ENCODE data around the gene SPR. TPM values are rescaled to one million over a fixed set of nuclear protein-coding genes. Genes with fewer than 3 reads are reported as not detected.
"Not testable (repeated sequence)": the region's sequence is repeated elsewhere in the genome, so short reads cannot be mapped to it uniquely, and the experiment has no call there.

Gene SPR
- total and polyA plus RNA-seq, 3 experiments from 2014 or later, result 0.14 to 9.3 (median 8.8) TPM

DNA sequence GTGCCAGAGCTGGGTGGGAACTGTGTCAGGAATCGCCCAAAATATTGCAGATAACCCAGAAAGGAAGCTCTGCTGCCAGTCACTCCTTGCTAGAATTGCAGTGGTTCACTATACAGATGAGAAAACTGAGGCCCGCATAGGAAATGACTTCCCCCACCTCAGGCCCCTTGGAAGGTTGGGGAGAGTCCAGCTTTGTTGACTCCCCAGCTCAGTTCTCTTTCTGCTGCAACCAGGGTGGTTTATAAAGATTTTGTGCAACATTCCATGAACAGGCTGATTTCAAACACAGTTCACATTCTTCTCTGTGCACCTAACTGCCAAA, 11.3 kb downstream of the SPR start:
- Mint-ChIP-seq H3K4me3 (no peak overlapping the region), H3K9me3 (no peaks in the 10 kb centered on the region), H3K27ac (no peak overlapping the region), H3K27me3 (peaks cover 45 to 87% of the 10 kb centered on the region in 2 donors), H3K4me1 (peaks cover 0 to 7% (median 4%) of the 10 kb centered on the region in 3 donors), H3K36me3 (no peaks in the 10 kb centered on the region)
- H3K36me3 ChIP-seq (ENCODE audit: insufficient read depth, low read length), result no peaks in the 10 kb centered on the region
- H3K27ac ChIP-seq (ENCODE audit: low read depth, low read length), result no peak overlapping the region
- no peaks in the 10 kb centered on the region for H3K4me1 ChIP-seq (ENCODE audit: insufficient read depth, low read length)
- H3K9me3 ChIP-seq (ENCODE audit: low read length), result no peaks in the 10 kb centered on the region
- DNase-seq, result no peak
- ChIA-PET CTCF (interaction anchor here (1.5 to 3.4 kb wide), 2 partner anchors 11 to 36 kb away, joined by 4 to 13 read pairs; partner anchors contain the start of gene SPR), POLR2A (no interaction called here)
- H3K27me3 ChIP-seq (ENCODE audit: insufficient read depth, low read length, poor library complexity, severe bottlenecking), result peaks cover 4% of the 10 kb centered on the region
- no peak overlapping the region for H3K4me3 ChIP-seq (ENCODE audit: low read length)

DNA sequence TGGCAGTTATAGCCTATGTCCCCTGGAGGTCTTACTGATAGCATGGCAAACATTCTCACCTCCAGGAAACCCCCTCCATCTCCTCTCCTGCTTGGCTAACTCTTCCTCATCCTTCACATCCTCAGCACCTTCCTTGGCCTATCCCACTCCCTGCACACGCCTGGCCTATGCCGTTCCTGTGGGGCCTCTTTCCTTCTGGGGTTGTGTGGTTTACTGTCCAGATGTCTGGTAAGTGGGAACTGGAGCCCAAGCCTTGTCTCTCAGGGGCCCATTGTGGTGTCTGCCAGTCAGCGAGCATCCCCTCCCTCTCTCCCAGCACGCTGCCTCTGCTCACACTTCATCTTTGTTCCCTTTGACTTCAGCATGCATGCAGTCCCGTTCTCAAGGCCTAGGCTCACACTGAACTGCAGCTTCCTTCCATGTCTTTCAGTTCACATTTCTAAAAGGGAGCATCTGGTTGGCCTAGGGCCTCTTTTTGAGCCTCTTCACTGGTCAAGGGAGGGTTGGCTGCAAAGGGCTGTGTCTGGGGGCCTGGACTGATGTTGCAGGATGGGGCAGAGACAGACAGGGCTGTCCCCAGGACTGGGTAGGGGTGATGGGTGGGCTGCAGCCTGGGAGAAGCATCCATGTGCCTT, 13.1 kb downstream of the SPR start:
- Histone ChIP-seq H3K4me3 (ENCODE audit: low read length) (no peak overlapping the region), H3K4me1 (ENCODE audit: insufficient read depth, low read length) (no peaks in the 10 kb centered on the region), H3K9me3 (ENCODE audit: low read length) (no peaks in the 10 kb centered on the region), H3K36me3 (ENCODE audit: insufficient read depth, low read length) (no peaks in the 10 kb centered on the region), H3K27me3 (ENCODE audit: insufficient read depth, low read length, poor library complexity, severe bottlenecking) (peaks cover 2% of the 10 kb centered on the region), H3K27ac (ENCODE audit: low read depth, low read length) (no peak overlapping the region)
- no peaks in the 10 kb centered on the region for H3K9me3 Mint-ChIP-seq
- peaks cover 44 to 80% of the 10 kb centered on the region in 2 donors for H3K27me3 Mint-ChIP-seq
- POLR2A ChIA-PET, result no interaction called here
- CTCF ChIA-PET, result interaction anchor here (1.2 kb wide), 1 partner anchor 277 kb away, joined by 3 read pairs; no protein-coding TSS in a partner anchor
- H3K27ac Mint-ChIP-seq, result no peak overlapping the region
- DNase-seq, result no peak
- H3K36me3 Mint-ChIP-seq, result no peaks in the 10 kb centered on the region
- H3K4me3 Mint-ChIP-seq, result no peak overlapping the region
- H3K4me1 Mint-ChIP-seq, result peaks cover 0 to 5% (median 3%) of the 10 kb centered on the region in 3 donors

DNA sequence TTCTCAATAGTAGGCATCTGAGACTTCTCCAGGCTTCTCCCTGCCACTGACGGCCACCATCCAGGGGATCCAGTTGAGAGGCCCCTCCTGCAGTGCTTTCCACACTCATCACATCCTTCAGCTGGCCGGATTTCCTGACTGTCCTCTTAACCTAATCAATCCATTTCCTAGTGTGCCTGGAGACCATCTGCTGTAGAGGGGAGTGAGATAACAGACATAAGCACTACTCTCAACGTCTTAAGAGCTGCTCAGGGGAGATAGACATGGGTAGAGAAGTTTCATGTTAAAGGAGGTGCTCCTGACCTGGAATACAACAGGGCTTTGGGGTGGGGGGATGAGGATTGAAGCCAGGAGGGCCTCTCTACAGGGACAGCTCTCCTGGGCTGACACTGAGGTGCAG, 14.2 kb downstream of the SPR start:
- H3K27me3 Mint-ChIP-seq, result peaks cover 42 to 80% of the 10 kb centered on the region in 2 donors
- Histone ChIP-seq H3K4me3 (ENCODE audit: low read length) (no peak overlapping the region), H3K27me3 (ENCODE audit: insufficient read depth, low read length, poor library complexity, severe bottlenecking) (no peaks in the 10 kb centered on the region), H3K36me3 (ENCODE audit: insufficient read depth, low read length) (no peaks in the 10 kb centered on the region), H3K9me3 (ENCODE audit: low read length) (no peaks in the 10 kb centered on the region), H3K27ac (ENCODE audit: low read depth, low read length) (no peak overlapping the region), H3K4me1 (ENCODE audit: insufficient read depth, low read length) (no peaks in the 10 kb centered on the region)
- POLR2A ChIA-PET, result no interaction called here
- CTCF ChIA-PET, result interaction anchor here (1.2 to 1.7 kb wide), 3 partner anchors 9 to 276 kb away, joined by 3 to 4 read pairs (median 4); no protein-coding TSS in a partner anchor
- H3K9me3 Mint-ChIP-seq, result no peaks in the 10 kb centered on the region
- no peak for DNase-seq
- H3K4me3 Mint-ChIP-seq, result no peak overlapping the region
- no peaks in the 10 kb centered on the region for H3K36me3 Mint-ChIP-seq
- H3K4me1 Mint-ChIP-seq, result no peaks in the 10 kb centered on the region
- H3K27ac Mint-ChIP-seq, result no peak overlapping the region

DNA sequence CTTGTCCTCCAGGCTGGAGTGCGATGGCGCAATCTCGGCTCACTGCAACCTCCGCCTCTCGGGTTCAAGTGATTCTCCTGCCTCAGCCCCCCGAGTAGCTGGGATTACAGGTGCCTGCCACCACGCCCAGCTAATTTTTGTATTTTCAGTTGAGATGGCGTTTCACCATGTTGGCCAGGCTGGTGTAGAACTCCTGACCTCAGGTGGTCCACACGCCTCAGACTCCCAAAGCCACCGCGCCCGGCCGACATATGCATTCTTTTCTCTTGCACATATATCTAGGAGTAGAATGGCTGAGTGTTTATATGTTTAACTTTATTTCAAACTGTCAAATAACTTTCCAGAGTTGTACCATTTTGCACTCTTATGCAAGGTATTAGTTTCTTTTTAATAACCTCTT, 20.2 kb downstream of the SPR start:
- H3K4me3 ChIP-seq (ENCODE audit: low read length); H3K9me3 Mint-ChIP-seq; H3K27ac ChIP-seq (ENCODE audit: low read depth, low read length); DNase-seq; H3K36me3 ChIP-seq (ENCODE audit: insufficient read depth, low read length); H3K27ac Mint-ChIP-seq; H3K36me3 Mint-ChIP-seq; H3K4me3 Mint-ChIP-seq; H3K4me1 Mint-ChIP-seq; H3K9me3 ChIP-seq (ENCODE audit: low read length); H3K4me1 ChIP-seq (ENCODE audit: insufficient read depth, low read length): not testable (repeated sequence)
- peaks cover 28% of the 10 kb centered on the region for H3K27me3 ChIP-seq (ENCODE audit: insufficient read depth, low read length, poor library complexity, severe bottlenecking)
- ChIA-PET POLR2A (interaction anchor here (0.5 kb wide), 1 partner anchor 12 kb away, joined by 3 read pairs; no protein-coding TSS in a partner anchor), CTCF (interaction anchor here (0.8 to 1.6 kb wide), 2 partner anchors 12 to 67 kb away, joined by 3 to 4 read pairs; no protein-coding TSS in a partner anchor)
- peaks cover 43 to 77% of the 10 kb centered on the region in 2 donors for H3K27me3 Mint-ChIP-seq

DNA sequence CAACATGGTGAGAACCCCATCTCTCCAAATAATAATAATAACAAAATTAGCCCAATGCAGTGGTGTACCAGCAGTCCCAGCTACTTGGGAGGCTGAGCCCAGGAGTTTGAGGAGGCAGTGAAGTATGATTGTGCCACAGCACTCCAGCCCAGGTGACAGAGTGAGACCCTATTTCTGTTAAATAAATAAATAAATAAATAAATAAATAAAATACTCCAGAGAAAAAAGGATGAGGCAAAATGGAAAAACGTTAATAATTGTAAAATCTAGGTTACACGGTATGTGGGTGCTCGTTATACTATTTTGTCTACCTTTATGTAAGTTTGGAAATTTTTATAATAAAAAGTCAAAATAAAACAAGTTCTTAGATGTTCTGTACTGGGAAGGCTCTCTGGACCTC, 21.5 kb downstream of the SPR start:
- no peak overlapping the region for H3K27ac Mint-ChIP-seq
- DNase-seq, result no peak
- Histone ChIP-seq H3K4me3 (ENCODE audit: low read length) (no peak overlapping the region), H3K36me3 (ENCODE audit: insufficient read depth, low read length) (no peaks in the 10 kb centered on the region), H3K9me3 (ENCODE audit: low read length) (no peaks in the 10 kb centered on the region), H3K27ac (ENCODE audit: low read depth, low read length) (no peak overlapping the region), H3K27me3 (ENCODE audit: insufficient read depth, low read length, poor library complexity, severe bottlenecking) (peaks cover 37% of the 10 kb centered on the region), H3K4me1 (ENCODE audit: insufficient read depth, low read length) (no peaks in the 10 kb centered on the region)
- peaks cover 0 to 4% (median 0%) of the 10 kb centered on the region in 3 donors for H3K4me1 Mint-ChIP-seq
- peaks cover 38 to 75% of the 10 kb centered on the region in 2 donors for H3K27me3 Mint-ChIP-seq
- no peak overlapping the region for H3K4me3 Mint-ChIP-seq
- ChIA-PET POLR2A (no interaction called here), CTCF (no interaction called here)
- no peaks in the 10 kb centered on the region for H3K9me3 Mint-ChIP-seq
- H3K36me3 Mint-ChIP-seq, result peaks cover 0 to 6% (median 0%) of the 10 kb centered on the region in 3 donors

DNA sequence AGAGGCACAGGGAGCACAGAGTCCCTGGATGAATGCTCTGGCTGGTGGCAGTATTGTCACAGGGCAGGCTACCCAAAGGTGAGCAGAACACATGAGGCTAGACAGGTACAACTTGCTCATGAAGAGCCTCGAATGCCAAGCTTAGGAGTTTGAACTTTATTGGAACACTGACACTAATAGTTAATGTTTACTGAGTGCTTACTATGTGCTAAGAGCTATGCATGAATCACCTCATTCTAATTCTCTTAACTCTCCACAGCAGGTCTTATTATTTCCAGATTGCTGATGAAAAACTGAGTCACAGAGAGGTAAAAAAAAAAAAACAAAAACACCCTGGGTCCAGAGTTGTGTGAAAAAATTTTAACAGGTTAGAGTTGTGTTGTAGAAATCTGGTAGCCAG, 24.0 kb downstream of the SPR start:
- H3K4me1 ChIP-seq (ENCODE audit: insufficient read depth, low read length), result peaks cover 13% of the 10 kb centered on the region
- no peaks in the 10 kb centered on the region for H3K9me3 ChIP-seq (ENCODE audit: low read length)
- H3K27me3 ChIP-seq (ENCODE audit: insufficient read depth, low read length, poor library complexity, severe bottlenecking), result peaks cover 59% of the 10 kb centered on the region
- H3K36me3 Mint-ChIP-seq, result peaks cover 0 to 6% (median 0%) of the 10 kb centered on the region in 3 donors
- no peak for DNase-seq
- no peak overlapping the region for H3K27ac Mint-ChIP-seq
- peaks cover 53 to 81% of the 10 kb centered on the region in 2 donors for H3K27me3 Mint-ChIP-seq
- peaks cover 8 to 18% (median 18%) of the 10 kb centered on the region in 3 donors for H3K4me1 Mint-ChIP-seq
- no peaks in the 10 kb centered on the region for H3K36me3 ChIP-seq (ENCODE audit: insufficient read depth, low read length)
- no peak overlapping the region for H3K4me3 Mint-ChIP-seq
- peaks cover 0 to 2% (median 0%) of the 10 kb centered on the region in 5 donors for H3K9me3 Mint-ChIP-seq
- H3K27ac ChIP-seq (ENCODE audit: low read depth, low read length), result no peak overlapping the region
- POLR2A ChIA-PET, result no interaction called here
- CTCF ChIA-PET, result no interaction called here
- no peak overlapping the region for H3K4me3 ChIP-seq (ENCODE audit: low read length)

DNA sequence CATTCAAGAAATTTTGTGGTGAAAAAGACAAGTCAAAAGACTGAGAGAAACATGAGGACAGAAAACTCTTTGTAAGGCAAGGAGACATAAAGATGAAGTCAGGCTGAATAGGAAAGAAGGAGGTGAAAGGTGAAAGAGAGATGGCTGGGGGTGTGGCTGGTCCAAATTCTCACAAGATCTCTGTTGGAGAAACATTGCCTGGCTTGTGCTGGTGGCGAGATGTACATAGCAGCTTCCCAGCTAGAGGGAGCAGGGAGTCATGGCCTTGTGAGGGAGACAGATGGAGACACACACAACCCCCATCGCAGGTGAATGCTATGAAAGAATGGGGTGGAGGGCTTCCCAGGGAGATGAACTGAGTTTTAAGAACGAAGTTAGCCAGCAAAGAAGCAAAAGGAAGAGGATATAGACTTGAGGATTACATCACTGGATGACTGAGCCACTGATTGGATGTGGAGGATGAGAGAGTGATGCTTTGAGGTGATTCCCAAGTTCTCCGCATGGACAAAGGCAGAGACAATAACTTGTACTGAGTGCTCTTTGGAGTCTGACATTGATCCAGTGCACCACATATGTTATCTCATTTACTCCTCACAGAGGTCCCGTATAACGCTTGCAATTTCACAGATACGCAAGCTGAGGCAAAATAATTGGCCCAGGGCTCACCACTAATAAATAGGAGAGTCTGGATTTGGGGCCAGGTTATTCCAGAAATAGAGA, 26.4 kb downstream of the SPR start:
- H3K4me1 Mint-ChIP-seq, result peaks cover 17 to 32% (median 27%) of the 10 kb centered on the region in 3 donors
- H3K9me3 Mint-ChIP-seq, result peaks cover 0 to 2% (median 0%) of the 10 kb centered on the region in 5 donors
- peak overlapping the region in 1 of 7 donors; percentile 16 for H3K4me3 Mint-ChIP-seq
- CTCF ChIA-PET, result no interaction called here
- Histone ChIP-seq H3K27me3 (ENCODE audit: insufficient read depth, low read length, poor library complexity, severe bottlenecking) (peaks cover 70% of the 10 kb centered on the region), H3K27ac (ENCODE audit: low read depth, low read length) (no peak overlapping the region), H3K9me3 (ENCODE audit: low read length) (no peaks in the 10 kb centered on the region), H3K4me1 (ENCODE audit: insufficient read depth, low read length) (peaks cover 28% of the 10 kb centered on the region), H3K36me3 (ENCODE audit: insufficient read depth, low read length) (no peaks in the 10 kb centered on the region), H3K4me3 (ENCODE audit: low read length) (no peak overlapping the region)
- H3K36me3 Mint-ChIP-seq, result peaks cover 0 to 6% (median 0%) of the 10 kb centered on the region in 3 donors
- peaks cover 49 to 73% of the 10 kb centered on the region in 2 donors for H3K27me3 Mint-ChIP-seq
- POLR2A ChIA-PET, result no interaction called here
- no peak for DNase-seq
- H3K27ac Mint-ChIP-seq, result no peak overlapping the region

DNA sequence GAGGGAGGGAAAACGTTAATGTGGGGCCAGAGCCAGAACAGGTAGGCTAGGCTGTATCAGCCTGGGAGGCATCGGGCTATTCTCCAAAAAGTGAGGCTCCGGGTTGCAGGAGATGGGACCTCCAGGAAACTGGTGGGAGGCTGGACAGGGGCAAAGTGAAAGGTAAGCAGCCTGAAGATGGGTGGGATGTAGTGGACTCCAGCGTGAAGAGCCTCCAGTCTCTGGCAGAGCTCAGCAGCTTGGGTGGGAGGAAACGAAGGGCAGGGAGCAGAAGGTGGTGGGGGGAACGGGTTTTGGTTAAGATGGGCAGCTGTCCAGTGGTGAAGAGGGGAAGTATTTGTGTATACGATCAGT, 27.0 kb downstream of the SPR start:
- Mint-ChIP-seq H3K36me3 (peaks cover 0 to 4% (median 0%) of the 10 kb centered on the region in 3 donors), H3K9me3 (peaks cover 0 to 2% (median 0%) of the 10 kb centered on the region in 5 donors), H3K4me1 (peaks cover 22 to 37% (median 27%) of the 10 kb centered on the region in 3 donors), H3K4me3 (peak overlapping the region in 1 of 7 donors; percentile 88), H3K27ac (no peak overlapping the region), H3K27me3 (peaks cover 54 to 75% of the 10 kb centered on the region in 2 donors)
- peaks cover 32% of the 10 kb centered on the region for H3K4me1 ChIP-seq (ENCODE audit: insufficient read depth, low read length)
- H3K27ac ChIP-seq (ENCODE audit: low read depth, low read length), result no peak overlapping the region
- no peak overlapping the region for H3K4me3 ChIP-seq (ENCODE audit: low read length)
- ChIA-PET CTCF (no interaction called here), POLR2A (no interaction called here)
- no peaks in the 10 kb centered on the region for H3K9me3 ChIP-seq (ENCODE audit: low read length)
- H3K27me3 ChIP-seq (ENCODE audit: insufficient read depth, low read length, poor library complexity, severe bottlenecking), result peaks cover 72% of the 10 kb centered on the region
- H3K36me3 ChIP-seq (ENCODE audit: insufficient read depth, low read length), result no peaks in the 10 kb centered on the region
- DNase-seq, result no peak

All from CD8-positive, alpha-beta memory T cell (primary cell).